SK-N-SH (cell line): ENCODE data around the gene IL17A. TPM values are rescaled to one million over a fixed set of nuclear protein-coding genes. Genes with fewer than 3 reads are reported as not detected.

ENCODE experiments used
- CTCF ChIA-PET: fragments of 300-600, 350-600 bp; formaldehyde crosslinking; extraction: SDS; loops from one replicate; lab custom pipeline; 2021; lab: Yijun Ruan, JAX
- POLR2A ChIA-PET: fragments of 350-600 bp; sonication (Branson Sonifier 250); formaldehyde crosslinking; extraction: SDS; loops from one replicate; lab custom pipeline; 2020; ENCODE audit warnings: antibody characterized with exemption, inconsistent platforms; lab: Yijun Ruan, JAX
- DNase-seq: peaks from one replicate; pipeline ENCODE4 v3.0.0; 2012
- H2AFZ ChIP-seq: fragments of 200-600 bp; sonication (generic); 2 replicates; pipeline ENCODE4 v1.8.1; 2016; ENCODE audit warnings: antibody characterized with exemption, mild to moderate bottlenecking, low read depth
- H3F3A ChIP-seq: fragments of 200-600 bp; sonication (generic); replicated peaks from 2 replicates; pipeline ENCODE3; 2016; ENCODE audit warnings: antibody characterized with exemption, mild to moderate bottlenecking; ENCODE audit not compliant: insufficient read depth
- H3K27ac ChIP-seq, 2 experiments: fragments of 200-500 bp in 1 of 2; fragments of 200-600 bp in 1 of 2; sonication (Bioruptor generic) in 1 of 2; sonication (generic), shearing (Covaris generic) in 1 of 2; 2 replicates each; pipeline versions ENCODE4 v1.5.1 to v1.6.1; 2014 to 2016; ENCODE audit warnings: low read depth in 2 of 2, inconsistent platforms in 1 of 2, low read length in 1 of 2, mild to moderate bottlenecking in 1 of 2, mixed read lengths in 1 of 2
- H3K27me3 ChIP-seq: fragments of 200-600 bp; sonication (generic), shearing (Covaris generic); 2 replicates; pipeline ENCODE4 v1.6.1; 2016; ENCODE audit warnings: mixed run types; ENCODE audit not compliant: insufficient read depth
- H3K36me3 ChIP-seq, 2 experiments: fragments of 200-500 bp in 1 of 2; fragments of 200-600 bp in 1 of 2; sonication (Bioruptor generic) in 1 of 2; sonication (generic) in 1 of 2; replicated peaks in 1 of 2; 2 replicates each; pipeline versions ENCODE3 to v1.5.1; 2014 to 2016; ENCODE audit warnings: low read length in 1 of 2, mild to moderate bottlenecking in 1 of 2; ENCODE audit not compliant: insufficient read depth in 2 of 2, control insufficient read depth in 1 of 2
- H3K4me1 ChIP-seq, 2 experiments: fragments of 200-500 bp in 1 of 2; fragments of 200-600 bp in 1 of 2; sonication (Bioruptor generic) in 1 of 2; sonication (generic), shearing (Covaris generic) in 1 of 2; 2 replicates each; pipeline versions ENCODE4 v1.5.1 to v1.6.1; 2014 to 2016; ENCODE audit warnings: low read depth in 1 of 2, low read length in 1 of 2, mixed run types in 1 of 2; ENCODE audit not compliant: insufficient read depth in 2 of 2, control insufficient read depth in 1 of 2
- H3K4me2 ChIP-seq: fragments of 200-600 bp; sonication (generic), shearing (Covaris generic); 2 replicates; pipeline ENCODE4 v1.6.1; 2017; ENCODE audit warnings: mixed run types
- H3K4me3 ChIP-seq, 2 experiments: fragments of 200-500 bp in 1 of 2; fragments of 200-600 bp in 1 of 2; sonication (Bioruptor generic) in 1 of 2; sonication (generic), shearing (Covaris generic) in 1 of 2; 2 replicates each; pipeline versions ENCODE4 v1.5.1 to v1.8.1; 2014 to 2016; ENCODE audit warnings: low read depth in 2 of 2, inconsistent platforms in 1 of 2, low read length in 1 of 2, mild to moderate bottlenecking in 1 of 2, mixed read lengths in 1 of 2, moderate library complexity in 1 of 2
- H3K79me2 ChIP-seq: fragments of 200-600 bp; sonication (generic); 2 replicates; pipeline ENCODE4 v1.8.1; 2017; ENCODE audit warnings: mild to moderate bottlenecking; ENCODE audit not compliant: insufficient read depth
- H3K9ac ChIP-seq: fragments of 200-600 bp; sonication (generic); 2 replicates; pipeline ENCODE4 v1.6.1; 2017; ENCODE audit warnings: mixed run types
- H3K9me2 ChIP-seq: fragments of 200-600 bp; sonication (generic); 2 replicates; pipeline ENCODE4 v1.6.1; 2017; ENCODE audit warnings: mixed run types
- H3K9me3 ChIP-seq: fragments of 200-600 bp; sonication (generic); 2 replicates; pipeline ENCODE4 v1.6.1; 2017; ENCODE audit warnings: mixed run types, mild to moderate bottlenecking, moderate library complexity
- H4K20me1 ChIP-seq: fragments of 200-600 bp; sonication (generic); 2 replicates; pipeline ENCODE4 v1.6.1; 2017; ENCODE audit warnings: mild to moderate bottlenecking, mixed run types; ENCODE audit not compliant: insufficient read depth
- CTCF ChIP-seq: fragments of 200-600 bp; sonication (generic); IDR thresholded peaks from 2 replicates; pipeline ENCODE4 v1.6.1; 2017; ENCODE audit warnings: antibody characterized with exemption, mild to moderate bottlenecking, moderate library complexity
- ELF1 ChIP-seq: IDR thresholded peaks from 2 replicates; pipeline ENCODE4 v1.4.0; 2012
- FOXJ3 ChIP-seq: sonication (generic); formaldehyde crosslinking; IDR thresholded peaks from 2 replicates; pipeline ENCODE4 v1.5.1; 2020; ENCODE audit warnings: mild to moderate bottlenecking, missing genetic modification reagents
- GABPA ChIP-seq: IDR thresholded peaks from 2 replicates; pipeline ENCODE4 v1.4.0; 2012; ENCODE audit warnings: low read depth, mild to moderate bottlenecking
- IRF3 ChIP-seq: fragments of 150-350 bp; IDR thresholded peaks from 2 replicates; pipeline ENCODE4 v1.6.1; 2016; ENCODE audit warnings: mild to moderate bottlenecking, low read depth, low read length
- JUND ChIP-seq: IDR thresholded peaks from 2 replicates; pipeline ENCODE4 v1.4.0; 2012
- MAX ChIP-seq: IDR thresholded peaks from 2 replicates; pipeline ENCODE4 v1.4.0; 2012; ENCODE audit warnings: low read depth
- MEF2A ChIP-seq: IDR thresholded peaks from 2 replicates; pipeline ENCODE4 v1.4.0; 2012; ENCODE audit warnings: low read depth, borderline replicate concordance
- MXI1 ChIP-seq: IDR thresholded peaks from 2 replicates; pipeline ENCODE4 v1.6.1; 2012; ENCODE audit warnings: mild to moderate bottlenecking, low read depth, low read length, improper control_type of control experiment
- NFIC ChIP-seq: IDR thresholded peaks from 2 replicates; pipeline ENCODE4 v1.4.0; 2012; ENCODE audit warnings: borderline replicate concordance
- PBX3 ChIP-seq: IDR thresholded peaks from 2 replicates; pipeline ENCODE4; 2012
- RAD21 ChIP-seq: IDR thresholded peaks from 2 replicates; pipeline ENCODE4 v1.6.1; 2012; ENCODE audit warnings: mild to moderate bottlenecking, low read length
- REST ChIP-seq: IDR thresholded peaks from 2 replicates; pipeline ENCODE4 v1.6.1; 2012; ENCODE audit warnings: mild to moderate bottlenecking, low read depth, low read length, moderate library complexity
- RXRA ChIP-seq: IDR thresholded peaks from 2 replicates; pipeline ENCODE4 v1.4.0; 2012; ENCODE audit warnings: low read depth, mild to moderate bottlenecking, borderline replicate concordance
- SIN3A ChIP-seq: IDR thresholded peaks from 2 replicates; pipeline ENCODE4 v1.6.1; 2012; ENCODE audit warnings: low read depth, mild to moderate bottlenecking, low read length, moderate library complexity, borderline replicate concordance
- TAF1 ChIP-seq: IDR thresholded peaks from 2 replicates; pipeline ENCODE4 v1.6.1; 2012; ENCODE audit warnings: low read depth, mild to moderate bottlenecking, low read length, moderate library complexity, borderline replicate concordance
- USF2 ChIP-seq: fragments of 150-350 bp; IDR thresholded peaks from 2 replicates; pipeline ENCODE4 v1.6.1; 2017; ENCODE audit warnings: antibody characterized with exemption, low read length, low read depth, borderline replicate concordance
- WGBS: methylation state at CpG from one replicate; pipeline ENCODE4 v1.1.6; 2017; ENCODE audit warnings: low lambda C conversion rate; 5-methylcytosine and 5-hydroxymethylcytosine counted together
- polyA plus RNA-seq, 3 experiments: library from polyadenylated mRNA; depleted of rRNA; stranded (reverse); fragments of >200 nt; gene quantifications; 2 replicates each; pipeline ENCODE4 v1.2.3, GENCODE V29; 2012

Gene IL17A
- polyA plus RNA-seq, 1 of the 3 experiments (the other 2 are of a cell fraction): not detected

DNA sequence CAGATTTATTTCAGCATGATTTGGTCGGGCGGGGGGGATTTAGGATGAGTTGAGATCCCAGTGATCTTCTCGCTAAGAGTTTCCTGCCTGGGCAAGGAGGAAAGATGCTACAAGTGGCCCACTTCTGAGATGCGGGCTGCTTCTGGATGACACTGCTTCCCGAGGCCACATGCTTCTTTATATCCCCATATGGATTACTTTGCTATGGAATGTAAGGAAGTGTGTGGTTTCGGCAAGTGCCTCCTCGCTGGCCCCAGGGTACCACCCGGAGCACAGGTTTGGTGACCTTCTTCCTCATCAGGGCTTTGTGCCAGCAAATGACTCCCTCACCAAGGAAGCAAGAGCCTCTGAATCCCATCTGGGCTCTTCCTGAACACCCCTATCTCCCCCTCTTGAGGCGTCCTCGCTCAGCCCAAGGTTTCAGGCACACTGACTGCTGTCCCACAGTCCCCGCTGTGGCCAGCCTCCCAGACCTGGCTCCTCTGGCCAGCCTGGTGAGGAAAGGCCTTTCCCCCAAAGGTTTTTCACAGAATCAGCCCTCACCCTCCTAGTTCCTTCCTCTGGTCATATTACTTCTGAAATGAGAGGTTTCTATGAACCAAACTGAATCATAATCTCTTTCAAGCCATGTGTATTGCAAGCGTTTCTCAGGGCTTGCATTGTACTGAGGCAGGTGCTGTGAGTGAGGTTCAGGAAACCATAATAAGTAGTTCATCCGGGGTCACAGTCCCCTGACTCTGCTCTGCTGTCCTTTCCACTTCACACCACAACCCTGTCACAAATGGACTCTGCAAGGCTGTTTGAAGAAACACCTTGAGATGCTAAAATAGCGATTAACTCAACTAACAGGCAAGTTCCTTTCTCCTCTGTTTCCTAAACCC lies 41.7 kb upstream of the IL17A start:
- Histone ChIP-seq H3K9me2 (no peaks in the 10 kb centered on the region), H3F3A (no peaks in the 10 kb centered on the region), H2AFZ (no peak overlapping the region), H3K79me2 (no peaks in the 10 kb centered on the region), H3K27me3 (peaks cover 5% of the 10 kb centered on the region; the same call in 1 of the 2 replicates), H3K4me2 (no peak overlapping the region), H3K36me3 (no peaks in the 10 kb centered on the region), H3K9ac (no peak overlapping the region), H4K20me1 (no peaks in the 10 kb centered on the region), H3K4me1 (no peaks in the 10 kb centered on the region), H3K27ac (no peak overlapping the region), H3K4me3 (no peak overlapping the region), H3K9me3 (no peaks in the 10 kb centered on the region)
- no peak for DNase-seq
- no peak for TF ChIP-seq MAX
- no peak for TF ChIP-seq ELF1
- no peak for TF ChIP-seq MEF2A
- no peak for TF ChIP-seq JUND
- no peak for TF ChIP-seq RAD21
- TF ChIP-seq FOXJ3 (CRISPR knock-in tag): no peak
- TF ChIP-seq MXI1: no peak
- no peak for TF ChIP-seq NFIC
- no peak for TF ChIP-seq GABPA
- no peak for TF ChIP-seq REST
- no peak for TF ChIP-seq TAF1
- TF ChIP-seq SIN3A: no peak
- no peak for TF ChIP-seq CTCF
- no peak for TF ChIP-seq IRF3
- TF ChIP-seq PBX3: no peak
- no peak for TF ChIP-seq USF2
- no peak for TF ChIP-seq RXRA
- ChIA-PET CTCF (no interaction called here), POLR2A (no interaction called here)
- 46% methylated on average over 14 of the region's 14 CpGs for WGBS
